RWPE2 (cell line): Measurements from ENCODE around the gene ZNF362.

Experiments
- ATAC-seq: fragments of 200-7000 bp; cut with Tn5 transposase; 3 replicates; pipeline ENCODE4 v1.9.1; 2021; ENCODE audit warnings: low read depth
- DNase-seq: peaks from one replicate; pipeline ENCODE4 v3.0.0-alpha.2; 2020; ENCODE audit warnings: low spot score
- H3K27ac ChIP-seq: fragments of 450-650 bp; 2 replicates; pipeline ENCODE4 v1.5.1; 2017; ENCODE audit warnings: mild to moderate bottlenecking; ENCODE audit not compliant: poor library complexity, severe bottlenecking
- H3K27me3 ChIP-seq: fragments of 250-450 bp; sonication (Bioruptor Pico); 2 replicates; pipeline ENCODE4 v1.5.1; 2021; ENCODE audit warnings: mild to moderate bottlenecking, moderate library complexity; ENCODE audit not compliant: insufficient read depth, poor library complexity, severe bottlenecking
- H3K36me3 ChIP-seq: fragments of 250-450 bp; sonication (Bioruptor Pico); 2 replicates; pipeline ENCODE4 v1.5.1; 2020; ENCODE audit warnings: low read depth, mild to moderate bottlenecking, moderate library complexity
- H3K4me1 ChIP-seq: fragments of 250-450 bp; sonication (Bioruptor Pico); 2 replicates; pipeline ENCODE4 v1.5.1; 2021; ENCODE audit warnings: mild to moderate bottlenecking, moderate library complexity; ENCODE audit not compliant: insufficient read depth, poor library complexity, severe bottlenecking
- H3K4me3 ChIP-seq: fragments of 250-450 bp; sonication (Bioruptor Pico); 2 replicates; pipeline ENCODE4 v1.5.1; 2021; ENCODE audit warnings: mild to moderate bottlenecking, moderate library complexity; ENCODE audit not compliant: severe bottlenecking
- H3K9me3 ChIP-seq: fragments of 250-450 bp; sonication (Bioruptor Pico); 2 replicates; pipeline ENCODE4 v1.5.1; 2021; ENCODE audit warnings: mild to moderate bottlenecking, moderate library complexity; ENCODE audit not compliant: severe bottlenecking
- TF ChIP-seq, protein P1 (sequence below): fragments of 450-650 bp; IDR thresholded peaks from one replicate; pipeline ENCODE4 v1.5.1; 2017; ENCODE audit warnings: mild to moderate bottlenecking, moderate library complexity; ENCODE audit not compliant: poor library complexity, severe bottlenecking

The ZNF362 gene

GRCh38 chr1:33349778-33350610 is 93.7 kb downstream of the ZNF362 start:
- peak; percentile 69 for ATAC-seq
- Histone ChIP-seq H3K4me1 (peaks cover 16% of the 10 kb centered on the region), H3K9me3 (no peaks in the 10 kb centered on the region), H3K4me3 (peak overlapping the region; percentile 97), H3K27ac (peak overlapping the region; percentile 99), H3K27me3 (no peaks in the 10 kb centered on the region), H3K36me3 (peaks cover 37% of the 10 kb centered on the region)
- DNase-seq, result no peak
- TF ChIP-seq, protein P1, sequence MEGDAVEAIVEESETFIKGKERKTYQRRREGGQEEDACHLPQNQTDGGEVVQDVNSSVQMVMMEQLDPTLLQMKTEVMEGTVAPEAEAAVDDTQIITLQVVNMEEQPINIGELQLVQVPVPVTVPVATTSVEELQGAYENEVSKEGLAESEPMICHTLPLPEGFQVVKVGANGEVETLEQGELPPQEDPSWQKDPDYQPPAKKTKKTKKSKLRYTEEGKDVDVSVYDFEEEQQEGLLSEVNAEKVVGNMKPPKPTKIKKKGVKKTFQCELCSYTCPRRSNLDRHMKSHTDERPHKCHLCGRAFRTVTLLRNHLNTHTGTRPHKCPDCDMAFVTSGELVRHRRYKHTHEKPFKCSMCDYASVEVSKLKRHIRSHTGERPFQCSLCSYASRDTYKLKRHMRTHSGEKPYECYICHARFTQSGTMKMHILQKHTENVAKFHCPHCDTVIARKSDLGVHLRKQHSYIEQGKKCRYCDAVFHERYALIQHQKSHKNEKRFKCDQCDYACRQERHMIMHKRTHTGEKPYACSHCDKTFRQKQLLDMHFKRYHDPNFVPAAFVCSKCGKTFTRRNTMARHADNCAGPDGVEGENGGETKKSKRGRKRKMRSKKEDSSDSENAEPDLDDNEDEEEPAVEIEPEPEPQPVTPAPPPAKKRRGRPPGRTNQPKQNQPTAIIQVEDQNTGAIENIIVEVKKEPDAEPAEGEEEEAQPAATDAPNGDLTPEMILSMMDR, result no peak
